Panc1 (cell line): ENCODE measurements around the gene TAT.

ENCODE experiments used
- POLR2AphosphoS5 ChIP-seq: IDR thresholded peaks from 2 replicates; pipeline ENCODE4 v1.6.1; 2012; ENCODE audit warnings: mild to moderate bottlenecking, low read depth, low read length, moderate library complexity
- TCF7L2 ChIP-seq: IDR thresholded peaks from 2 replicates; pipeline ENCODE4 v1.6.1; 2011; ENCODE audit warnings: mild to moderate bottlenecking, low read depth, low read length, inconsistent platforms
- TF ChIP-seq, protein P1 (sequence below): fragments of 450-650 bp; IDR thresholded peaks from 2 replicates; pipeline ENCODE4 v1.5.1; 2017; ENCODE audit warnings: mild to moderate bottlenecking
- TF ChIP-seq, protein P2 (sequence below), 2 experiments: IDR thresholded peaks; 2 replicates each; pipeline ENCODE4 v1.6.1; 2011 to 2012; ENCODE audit warnings: low read depth in 2 of 2, control low read depth in 1 of 2, low read length in 1 of 2, mild to moderate bottlenecking in 1 of 2, moderate library complexity in 1 of 2; ENCODE audit not compliant: insufficient read depth in 1 of 2

DNA sequence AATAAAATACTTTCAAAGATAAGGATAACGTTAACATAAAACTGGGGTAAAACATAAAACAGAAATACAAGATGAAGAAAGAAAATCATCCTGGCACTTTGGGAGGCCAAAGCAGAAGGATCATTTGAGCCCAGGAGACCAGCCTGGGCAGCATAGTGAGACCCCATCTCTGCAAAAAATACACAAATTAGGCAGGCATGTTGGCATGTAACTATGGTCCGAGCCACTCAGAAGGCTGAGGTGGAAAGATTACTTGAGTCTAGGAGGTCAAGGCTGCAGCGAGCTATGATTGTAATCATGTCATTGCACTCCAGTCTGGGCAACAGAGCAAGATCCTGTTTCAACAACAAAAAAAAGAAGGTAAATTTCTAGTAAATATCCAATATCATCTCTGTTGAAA lies 19.6 kb downstream of the TAT start:
- TF ChIP-seq, protein P1, sequence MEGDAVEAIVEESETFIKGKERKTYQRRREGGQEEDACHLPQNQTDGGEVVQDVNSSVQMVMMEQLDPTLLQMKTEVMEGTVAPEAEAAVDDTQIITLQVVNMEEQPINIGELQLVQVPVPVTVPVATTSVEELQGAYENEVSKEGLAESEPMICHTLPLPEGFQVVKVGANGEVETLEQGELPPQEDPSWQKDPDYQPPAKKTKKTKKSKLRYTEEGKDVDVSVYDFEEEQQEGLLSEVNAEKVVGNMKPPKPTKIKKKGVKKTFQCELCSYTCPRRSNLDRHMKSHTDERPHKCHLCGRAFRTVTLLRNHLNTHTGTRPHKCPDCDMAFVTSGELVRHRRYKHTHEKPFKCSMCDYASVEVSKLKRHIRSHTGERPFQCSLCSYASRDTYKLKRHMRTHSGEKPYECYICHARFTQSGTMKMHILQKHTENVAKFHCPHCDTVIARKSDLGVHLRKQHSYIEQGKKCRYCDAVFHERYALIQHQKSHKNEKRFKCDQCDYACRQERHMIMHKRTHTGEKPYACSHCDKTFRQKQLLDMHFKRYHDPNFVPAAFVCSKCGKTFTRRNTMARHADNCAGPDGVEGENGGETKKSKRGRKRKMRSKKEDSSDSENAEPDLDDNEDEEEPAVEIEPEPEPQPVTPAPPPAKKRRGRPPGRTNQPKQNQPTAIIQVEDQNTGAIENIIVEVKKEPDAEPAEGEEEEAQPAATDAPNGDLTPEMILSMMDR: no peak
- no peak for TF ChIP-seq POLR2AphosphoS5
- TF ChIP-seq TCF7L2: no peak
- TF ChIP-seq, protein P2, sequence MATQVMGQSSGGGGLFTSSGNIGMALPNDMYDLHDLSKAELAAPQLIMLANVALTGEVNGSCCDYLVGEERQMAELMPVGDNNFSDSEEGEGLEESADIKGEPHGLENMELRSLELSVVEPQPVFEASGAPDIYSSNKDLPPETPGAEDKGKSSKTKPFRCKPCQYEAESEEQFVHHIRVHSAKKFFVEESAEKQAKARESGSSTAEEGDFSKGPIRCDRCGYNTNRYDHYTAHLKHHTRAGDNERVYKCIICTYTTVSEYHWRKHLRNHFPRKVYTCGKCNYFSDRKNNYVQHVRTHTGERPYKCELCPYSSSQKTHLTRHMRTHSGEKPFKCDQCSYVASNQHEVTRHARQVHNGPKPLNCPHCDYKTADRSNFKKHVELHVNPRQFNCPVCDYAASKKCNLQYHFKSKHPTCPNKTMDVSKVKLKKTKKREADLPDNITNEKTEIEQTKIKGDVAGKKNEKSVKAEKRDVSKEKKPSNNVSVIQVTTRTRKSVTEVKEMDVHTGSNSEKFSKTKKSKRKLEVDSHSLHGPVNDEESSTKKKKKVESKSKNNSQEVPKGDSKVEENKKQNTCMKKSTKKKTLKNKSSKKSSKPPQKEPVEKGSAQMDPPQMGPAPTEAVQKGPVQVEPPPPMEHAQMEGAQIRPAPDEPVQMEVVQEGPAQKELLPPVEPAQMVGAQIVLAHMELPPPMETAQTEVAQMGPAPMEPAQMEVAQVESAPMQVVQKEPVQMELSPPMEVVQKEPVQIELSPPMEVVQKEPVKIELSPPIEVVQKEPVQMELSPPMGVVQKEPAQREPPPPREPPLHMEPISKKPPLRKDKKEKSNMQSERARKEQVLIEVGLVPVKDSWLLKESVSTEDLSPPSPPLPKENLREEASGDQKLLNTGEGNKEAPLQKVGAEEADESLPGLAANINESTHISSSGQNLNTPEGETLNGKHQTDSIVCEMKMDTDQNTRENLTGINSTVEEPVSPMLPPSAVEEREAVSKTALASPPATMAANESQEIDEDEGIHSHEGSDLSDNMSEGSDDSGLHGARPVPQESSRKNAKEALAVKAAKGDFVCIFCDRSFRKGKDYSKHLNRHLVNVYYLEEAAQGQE (IDR thresholded peaks at IDR 0.05; ENCODE audit: insufficient read depth in 1 of 2, low read depth in 2 of 2, low read length in 1 of 2): no peak
